ENCODE data around the gene LSG1. TPM values are rescaled to one million over a fixed set of nuclear protein-coding genes. Genes with fewer than 3 reads are reported as not detected.

Gene LSG1
- total RNA-seq, 1 donor from 2014 or later: 48.9 TPM

DNA sequence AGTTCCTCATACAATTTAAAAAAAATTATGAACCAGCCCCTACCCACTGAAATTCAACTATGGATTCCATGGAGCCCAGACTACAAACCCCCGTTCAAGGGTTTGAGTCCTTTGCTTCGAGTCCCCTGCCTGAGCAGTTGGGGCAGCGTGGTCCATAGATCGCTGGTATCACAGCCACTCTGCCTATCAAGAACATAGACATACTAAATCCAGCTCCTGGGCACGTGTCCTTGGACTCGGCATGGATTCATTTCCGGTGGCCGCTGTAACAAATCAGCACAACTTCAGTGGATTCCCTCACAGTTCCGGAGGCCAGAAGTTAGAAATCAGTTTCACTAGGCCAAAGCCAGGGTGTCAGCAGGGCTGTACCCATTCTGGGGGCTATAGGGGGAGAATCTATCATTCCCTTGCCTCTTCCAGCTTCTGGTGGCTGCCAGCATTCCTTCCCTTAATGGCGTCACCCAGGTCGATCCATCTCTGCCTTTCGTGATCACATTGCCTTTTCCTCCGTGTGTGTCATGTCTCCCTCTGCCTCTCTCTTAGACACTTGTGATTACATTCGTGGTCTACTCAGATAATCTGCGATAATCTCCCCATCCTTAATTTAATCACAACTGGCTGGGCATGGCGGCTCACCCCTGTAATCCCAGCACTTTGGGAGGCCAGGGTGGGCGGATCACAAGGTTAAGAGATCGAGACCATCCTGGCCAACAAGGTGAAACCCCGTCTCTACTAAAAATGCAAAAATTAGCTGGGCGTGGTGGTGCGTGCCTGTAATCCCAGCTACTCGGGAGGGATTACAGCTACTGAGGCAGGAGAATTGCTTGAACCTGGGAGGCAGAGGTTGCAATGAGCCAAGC, 34.2 kb downstream of the LSG1 start:
- Mint-ChIP-seq H3K27me3 (ENCODE audit: low read depth) (no peaks in the 10 kb centered on the region), H3K36me3 (peaks cover 15% of the 10 kb centered on the region), H3K9me3 (no peaks in the 10 kb centered on the region), H3K4me3 (no peak overlapping the region), H3K27ac (peak overlapping the region; percentile 47), H3K4me1 (no peaks in the 10 kb centered on the region)
- TF ChIP-seq, protein P1, sequence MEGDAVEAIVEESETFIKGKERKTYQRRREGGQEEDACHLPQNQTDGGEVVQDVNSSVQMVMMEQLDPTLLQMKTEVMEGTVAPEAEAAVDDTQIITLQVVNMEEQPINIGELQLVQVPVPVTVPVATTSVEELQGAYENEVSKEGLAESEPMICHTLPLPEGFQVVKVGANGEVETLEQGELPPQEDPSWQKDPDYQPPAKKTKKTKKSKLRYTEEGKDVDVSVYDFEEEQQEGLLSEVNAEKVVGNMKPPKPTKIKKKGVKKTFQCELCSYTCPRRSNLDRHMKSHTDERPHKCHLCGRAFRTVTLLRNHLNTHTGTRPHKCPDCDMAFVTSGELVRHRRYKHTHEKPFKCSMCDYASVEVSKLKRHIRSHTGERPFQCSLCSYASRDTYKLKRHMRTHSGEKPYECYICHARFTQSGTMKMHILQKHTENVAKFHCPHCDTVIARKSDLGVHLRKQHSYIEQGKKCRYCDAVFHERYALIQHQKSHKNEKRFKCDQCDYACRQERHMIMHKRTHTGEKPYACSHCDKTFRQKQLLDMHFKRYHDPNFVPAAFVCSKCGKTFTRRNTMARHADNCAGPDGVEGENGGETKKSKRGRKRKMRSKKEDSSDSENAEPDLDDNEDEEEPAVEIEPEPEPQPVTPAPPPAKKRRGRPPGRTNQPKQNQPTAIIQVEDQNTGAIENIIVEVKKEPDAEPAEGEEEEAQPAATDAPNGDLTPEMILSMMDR (IDR thresholded peaks at IDR 0.05; ENCODE audit: unreplicated experiment): no peak
- no peak for DNase-seq (ENCODE audit: low spot score in 2 of 2, unreplicated experiment in 2 of 2)

DNA sequence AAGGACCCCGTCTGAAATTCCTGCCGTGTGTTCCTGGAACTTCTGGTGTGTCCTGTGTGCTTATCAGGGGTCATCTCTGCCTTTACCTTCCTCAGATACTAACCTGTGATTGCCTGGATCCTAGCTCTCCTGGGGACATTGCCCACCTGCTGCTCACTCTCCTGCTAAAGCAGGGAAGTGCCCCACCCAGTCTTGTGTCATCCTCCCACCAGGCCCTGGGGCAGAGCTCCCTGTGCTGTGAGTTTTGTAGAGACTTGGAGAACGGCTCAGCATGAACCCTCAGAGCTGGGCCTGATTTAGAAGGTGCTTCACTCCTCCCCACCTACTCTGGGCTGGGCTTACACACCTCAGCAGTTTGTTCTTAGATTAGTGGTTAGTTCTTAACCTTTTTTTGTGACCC, 34.9 kb downstream of the LSG1 start:
- H3K36me3 Mint-ChIP-seq: peaks cover 12% of the 10 kb centered on the region
- TF ChIP-seq, protein P1 (IDR thresholded peaks at IDR 0.05; ENCODE audit: unreplicated experiment): no peak
- H3K9me3 Mint-ChIP-seq: no peaks in the 10 kb centered on the region
- no peaks in the 10 kb centered on the region for H3K27me3 Mint-ChIP-seq (ENCODE audit: low read depth)
- H3K4me3 Mint-ChIP-seq: no peak overlapping the region
- no peak for DNase-seq (ENCODE audit: low spot score in 2 of 2, unreplicated experiment in 2 of 2)
- H3K27ac Mint-ChIP-seq: peak overlapping the region; percentile 47
- H3K4me1 Mint-ChIP-seq: no peaks in the 10 kb centered on the region

DNA sequence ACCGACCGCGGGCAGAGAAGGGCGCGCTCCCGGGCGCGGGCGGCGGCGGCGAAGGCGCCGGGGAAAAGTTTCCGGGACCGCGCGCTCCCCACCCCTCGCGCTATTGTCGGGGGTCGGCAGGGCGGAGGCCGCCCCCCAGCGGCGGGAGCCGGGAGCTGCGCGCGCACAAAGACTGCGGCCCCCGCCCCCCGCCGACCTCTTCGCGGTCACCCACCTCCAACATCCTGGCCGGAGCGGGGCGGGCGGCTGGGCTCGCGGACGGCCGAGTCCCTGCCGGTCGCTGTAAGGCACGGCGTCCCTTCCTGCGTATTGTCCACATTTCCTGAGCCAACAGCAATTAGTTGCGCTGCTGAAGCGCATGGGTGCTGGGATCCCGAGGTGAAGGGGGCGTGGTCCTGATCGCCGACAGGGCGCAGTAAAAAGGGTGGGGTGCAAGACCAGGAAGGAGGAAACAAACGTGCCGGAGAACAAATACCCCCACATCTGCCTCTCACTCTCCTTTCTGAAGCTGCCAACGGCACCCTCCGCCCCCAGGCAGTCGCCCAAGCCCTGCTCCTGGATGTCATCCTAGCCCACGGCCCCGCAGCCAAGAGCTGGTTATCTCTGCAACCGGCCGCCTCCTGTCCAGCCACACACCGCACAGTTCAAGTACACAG, 38.5 kb downstream of the LSG1 start, which contains the start of gene TMEM44:
TMEM44 (minus strand) TSS at position 71 of the 656 bp plus-strand sequence. CDS start 204 bp downstream, outside the sequence.
- peak within 1 kb of the TSS; percentile 78 for H3K27ac Mint-ChIP-seq
- no peaks in the 10 kb centered on the region for H3K4me1 Mint-ChIP-seq
- no peaks in the 10 kb centered on the region for H3K27me3 Mint-ChIP-seq (ENCODE audit: low read depth)
- peak; percentile 55 to 79 for DNase-seq (ENCODE audit: low spot score in 2 of 2, unreplicated experiment in 2 of 2)
- peak within 1 kb of the TSS; percentile 83 for H3K4me3 Mint-ChIP-seq
- no peaks in the 10 kb centered on the region for H3K9me3 Mint-ChIP-seq
- TF ChIP-seq, protein P1 (IDR thresholded peaks at IDR 0.05; ENCODE audit: unreplicated experiment): peak; percentile 76
- H3K36me3 Mint-ChIP-seq: peaks cover 11% of the 10 kb centered on the region

DNA sequence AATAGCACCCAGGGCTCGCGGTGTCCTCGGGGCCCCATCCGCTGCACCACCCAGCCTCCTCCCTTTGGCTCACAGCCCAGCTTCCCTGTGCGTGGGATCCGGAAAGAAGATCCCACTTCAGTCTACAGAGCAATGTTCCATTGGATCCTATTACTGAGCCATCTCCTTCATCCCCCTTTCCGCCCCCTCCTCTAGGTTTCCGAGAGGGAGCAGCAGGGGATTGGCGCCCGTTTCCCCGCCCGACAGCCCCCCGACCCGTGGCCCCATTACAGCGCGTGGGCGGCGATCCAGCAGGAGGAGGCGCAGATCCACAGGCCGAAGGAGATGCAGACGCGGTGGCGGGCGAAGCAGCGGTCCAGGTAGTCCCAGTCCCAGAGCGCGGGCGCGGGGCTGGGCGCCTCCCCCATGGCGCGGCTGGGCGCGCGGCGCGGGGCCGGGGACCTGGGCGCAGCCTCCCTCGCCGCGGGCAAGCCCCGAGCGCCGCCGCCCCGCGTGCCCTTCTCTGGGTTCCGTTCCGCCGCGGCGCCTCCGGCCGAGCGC, 39.1 kb downstream of the LSG1 start:
- no peaks in the 10 kb centered on the region for H3K9me3 Mint-ChIP-seq
- H3K27me3 Mint-ChIP-seq (ENCODE audit: low read depth): no peaks in the 10 kb centered on the region
- H3K4me1 Mint-ChIP-seq: no peaks in the 10 kb centered on the region
- H3K4me3 Mint-ChIP-seq: peak overlapping the region; percentile 81
- TF ChIP-seq, protein P1 (IDR thresholded peaks at IDR 0.05; ENCODE audit: unreplicated experiment): no peak
- peak in 1 of 2 experiments; percentile 56 for DNase-seq (ENCODE audit: low spot score in 2 of 2, unreplicated experiment in 2 of 2)
- no peak overlapping the region for H3K27ac Mint-ChIP-seq
- peaks cover 17% of the 10 kb centered on the region for H3K36me3 Mint-ChIP-seq

DNA sequence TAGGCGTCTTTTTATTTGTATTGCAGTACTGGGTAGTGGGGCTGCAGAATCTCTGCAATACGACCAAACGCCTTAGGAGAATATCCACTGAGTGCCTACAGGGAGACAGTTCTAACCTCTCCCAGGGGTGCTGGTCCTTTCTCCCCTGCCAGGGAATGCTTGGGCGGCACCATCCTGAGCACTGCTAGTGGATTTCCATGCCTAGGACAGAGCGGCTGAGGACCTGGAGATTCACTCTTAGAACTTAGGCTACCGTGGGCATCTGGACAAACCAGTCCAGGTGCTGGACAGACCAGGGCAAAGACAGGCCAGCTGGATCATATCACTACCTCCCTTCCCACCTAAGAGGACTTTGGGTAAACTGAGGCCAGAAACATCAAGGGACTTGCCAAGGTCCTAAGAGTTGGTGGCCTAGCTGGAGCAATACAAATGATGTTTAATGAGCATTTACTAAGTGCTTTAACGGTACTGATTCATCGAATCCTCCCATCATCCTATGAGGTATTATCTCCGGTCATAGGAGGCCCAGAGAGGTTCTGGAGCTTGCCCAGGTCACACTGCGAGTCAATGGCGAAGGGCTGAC, 39.7 kb downstream of the LSG1 start:
- Mint-ChIP-seq H3K4me1 (no peaks in the 10 kb centered on the region), H3K9me3 (no peaks in the 10 kb centered on the region), H3K36me3 (peaks cover 20% of the 10 kb centered on the region), H3K27ac (no peak overlapping the region), H3K4me3 (peak overlapping the region; percentile 81), H3K27me3 (ENCODE audit: low read depth) (no peaks in the 10 kb centered on the region)
- DNase-seq (ENCODE audit: low spot score in 2 of 2, unreplicated experiment in 2 of 2): no peak
- TF ChIP-seq, protein P1 (IDR thresholded peaks at IDR 0.05; ENCODE audit: unreplicated experiment): no peak

Data from mesothelial cell of epicardium (in vitro differentiated cells).